Stimulated activated CD8-positive, alpha-beta memory T cell treated with anti-CD3 and anti-CD28 coated beads, Interleukin-15, amount 100 ng/mL, for 1 hour (primary cell): ENCODE data around the gene RNPS1.
"Not testable (repeated sequence)": the region's sequence is repeated elsewhere in the genome, so short reads cannot be mapped to it uniquely, and the experiment has no call there.

Source experiments
- DNase-seq: peaks from one replicate; pipeline ENCODE4 v3.0.0-alpha.2; 2020; ENCODE audit warnings: low read depth

Gene RNPS1

DNA sequence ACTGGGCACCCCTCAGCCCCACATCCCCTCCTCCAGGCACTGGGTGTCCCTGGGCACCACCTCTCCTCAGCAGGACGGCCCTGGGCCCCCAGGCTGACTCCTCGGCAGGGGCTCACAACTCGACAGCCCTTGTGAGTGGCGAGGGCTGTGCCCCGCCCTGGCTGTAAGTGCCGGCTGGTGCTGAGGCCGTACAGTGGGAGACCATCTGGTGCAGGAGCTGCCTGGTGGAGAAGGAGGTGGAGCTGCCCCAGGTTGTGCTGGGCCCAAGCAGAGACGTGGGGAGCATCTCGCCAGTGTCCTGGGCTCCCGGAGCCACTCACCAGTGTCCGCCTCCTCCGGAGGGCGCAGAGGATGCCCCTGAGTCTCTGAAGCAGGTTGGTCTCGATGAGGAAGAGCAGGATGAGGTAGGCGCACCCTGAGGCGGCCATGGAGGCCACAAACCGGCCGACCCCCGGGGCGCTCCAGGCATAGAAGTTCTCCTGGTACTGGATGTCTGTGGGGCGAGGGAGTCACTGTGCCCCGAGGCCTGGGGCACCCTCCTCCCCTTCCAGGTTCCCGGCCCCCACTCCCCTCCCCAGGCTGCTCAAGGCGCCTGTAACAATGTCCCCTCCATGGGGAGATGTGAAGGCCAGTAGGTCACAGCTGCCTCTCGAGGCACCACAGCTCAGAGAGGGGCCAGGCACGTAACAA is 15.1 kb upstream of the RNPS1 start:
- DNase-seq = no peak

DNA sequence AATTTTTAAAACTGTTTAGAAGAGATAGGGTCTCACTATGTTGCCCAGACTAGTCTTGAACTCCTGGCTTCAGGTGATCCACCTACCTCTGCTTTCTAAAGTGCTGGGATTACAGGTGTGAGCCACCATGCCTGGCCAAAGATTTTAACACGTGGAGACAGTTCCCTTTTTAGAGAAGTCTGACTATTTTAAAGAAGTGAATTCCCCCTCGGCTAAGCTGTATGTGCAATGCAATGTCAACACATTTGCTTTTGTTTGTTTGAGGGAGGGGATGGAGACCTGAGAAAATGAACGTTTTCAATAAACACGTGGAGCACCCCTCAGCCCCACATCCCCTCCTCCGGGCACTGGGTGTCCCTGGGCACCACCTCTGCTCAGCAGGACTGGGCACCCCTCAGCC is 14.3 kb upstream of the RNPS1 start:
- no peak for DNase-seq

DNA sequence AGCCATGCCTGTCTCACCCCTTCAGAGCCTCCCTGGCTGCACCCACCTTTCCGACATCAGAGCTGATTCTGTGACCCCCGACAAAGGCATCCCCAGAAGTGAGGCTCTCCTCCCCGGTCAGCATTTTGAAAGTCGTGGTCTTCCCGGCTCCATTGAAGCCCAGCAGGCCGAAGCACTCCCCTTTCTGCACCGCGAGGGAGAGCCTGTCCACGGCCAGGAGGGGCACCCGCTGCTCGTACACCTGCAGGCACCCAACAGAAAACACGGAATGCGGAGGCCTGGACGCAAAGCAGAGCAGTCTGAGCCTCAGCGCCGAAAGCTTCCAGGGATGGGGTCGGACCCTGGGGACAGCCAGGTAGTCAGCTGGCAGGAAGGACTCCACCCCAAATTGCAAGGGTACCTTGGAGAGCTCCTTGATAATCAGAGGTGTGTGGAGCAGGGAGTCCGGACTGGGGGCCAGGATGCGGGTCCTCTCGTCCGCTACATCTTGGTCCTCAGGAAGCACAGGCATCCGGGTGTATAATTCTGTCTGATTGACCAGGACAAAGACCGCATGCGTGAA is 13.1 kb upstream of the RNPS1 start:
- no peak for DNase-seq

DNA sequence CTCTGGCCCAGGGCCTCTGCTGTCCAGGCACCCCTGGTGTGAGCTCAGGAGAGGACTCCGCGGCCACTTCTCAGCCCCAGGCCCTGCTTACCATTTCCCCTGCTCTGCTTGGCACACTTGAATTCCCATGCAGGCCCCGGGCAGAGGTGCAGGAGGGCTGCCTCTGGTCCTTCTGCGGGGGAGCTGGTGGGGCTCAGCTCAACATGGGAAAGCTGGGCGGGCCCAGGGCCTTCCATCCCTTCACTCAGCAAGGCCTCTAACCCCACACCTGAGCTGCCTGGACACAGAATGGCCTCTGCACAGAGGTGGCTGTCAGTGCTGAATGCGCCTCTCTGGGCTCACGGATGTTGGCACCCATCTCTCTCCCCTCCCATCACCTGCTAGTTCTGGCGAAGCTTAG is 12.5 kb upstream of the RNPS1 start:
- DNase-seq = no peak

DNA sequence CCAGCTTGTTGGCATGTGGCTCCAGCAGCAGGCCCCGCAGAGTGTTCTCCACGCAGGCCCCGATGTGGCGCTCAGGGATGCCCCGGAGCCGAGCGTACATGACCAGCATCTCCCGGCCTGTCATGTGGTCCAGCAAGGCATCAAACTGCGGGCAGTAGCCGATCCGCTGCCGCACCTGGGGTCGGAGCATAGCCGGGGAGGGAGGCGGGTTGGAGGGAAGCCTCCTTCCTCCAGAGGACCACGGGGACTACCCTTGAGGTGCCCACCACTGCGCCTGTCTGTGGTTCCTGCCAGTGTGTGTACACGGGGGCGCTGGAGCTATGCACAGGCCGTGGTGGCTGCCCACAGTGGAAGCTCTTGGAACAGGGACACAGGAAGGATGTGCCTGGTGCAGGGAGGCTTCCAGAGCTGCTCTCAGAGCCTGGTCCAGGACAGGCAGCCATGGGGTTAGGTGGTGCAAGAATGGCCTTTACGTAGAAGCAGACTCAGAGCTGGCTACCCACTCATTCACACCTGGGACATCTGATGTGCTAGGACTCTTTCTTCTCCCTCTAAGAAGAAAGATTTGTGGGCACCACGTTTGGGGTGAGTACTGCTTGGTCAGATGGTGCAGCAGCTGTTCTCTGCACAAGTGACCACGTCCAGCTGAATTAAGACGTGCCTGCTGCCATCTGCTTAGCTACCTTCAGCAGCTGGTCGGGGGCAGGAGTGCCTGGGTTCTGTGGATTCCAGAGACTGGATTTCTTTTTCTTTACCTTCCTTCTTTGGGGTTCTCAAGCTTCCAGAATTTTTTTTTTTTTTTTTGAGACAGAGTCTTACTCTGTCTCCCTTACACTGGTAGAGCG is 11.3 kb upstream of the RNPS1 start:
- DNase-seq = no peak

DNA sequence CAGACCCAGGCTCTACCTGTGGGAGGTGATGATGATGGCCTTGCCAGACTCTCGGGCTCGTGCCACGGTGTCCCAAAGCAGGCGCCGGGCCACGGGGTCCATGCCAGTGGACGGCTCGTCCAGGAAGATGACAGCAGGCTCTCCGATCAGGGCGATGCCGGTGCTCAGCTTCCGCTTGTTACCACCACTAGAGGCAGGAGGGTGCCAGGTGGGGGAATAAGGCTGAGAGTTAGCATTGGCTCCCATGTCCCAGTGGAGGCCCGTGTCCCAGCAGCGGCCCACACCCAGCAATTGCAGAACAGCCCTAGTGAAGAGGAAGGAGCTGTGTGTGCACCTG is 10.3 kb upstream of the RNPS1 start:
- DNase-seq = no peak

DNA sequence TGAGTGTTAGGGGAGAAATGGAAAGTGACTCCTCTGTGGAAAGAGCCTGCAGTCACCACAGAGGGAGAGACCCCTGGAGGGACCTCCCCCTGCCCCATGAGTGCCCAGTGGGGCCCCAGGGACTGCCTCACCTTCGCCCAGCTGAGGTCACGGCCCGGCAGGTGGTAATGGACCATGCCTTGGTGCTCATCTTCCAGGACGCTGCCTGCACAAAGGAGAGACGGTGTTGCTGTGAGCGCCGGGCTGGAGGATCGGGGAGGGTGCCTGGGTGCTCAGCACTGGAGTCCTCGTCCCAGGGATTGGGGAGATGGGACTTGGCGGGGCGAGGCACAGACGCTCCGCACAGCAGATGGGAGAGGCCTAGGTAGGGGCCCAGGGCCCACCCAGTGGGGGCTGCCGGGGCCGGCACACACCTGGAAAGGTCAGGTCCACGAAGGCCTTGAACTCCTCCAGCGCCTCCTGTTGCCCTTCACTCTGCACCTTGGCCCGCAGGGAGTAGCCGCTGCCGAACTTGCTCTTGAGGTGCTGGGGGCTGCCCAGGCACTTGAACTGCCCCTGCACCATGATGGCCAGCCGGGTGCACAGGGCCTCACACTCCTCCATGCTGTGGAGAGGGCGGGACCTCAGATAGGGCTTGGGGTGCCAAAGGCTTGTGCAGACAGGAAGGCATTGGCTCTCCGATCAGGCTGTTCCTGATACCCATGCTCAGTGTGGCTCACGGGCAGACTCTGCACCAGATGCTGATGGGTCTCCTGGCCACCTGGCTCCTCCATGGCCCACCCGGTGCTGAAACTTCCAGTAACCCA is 9.7 kb upstream of the RNPS1 start:
- DNase-seq = no peak

DNA sequence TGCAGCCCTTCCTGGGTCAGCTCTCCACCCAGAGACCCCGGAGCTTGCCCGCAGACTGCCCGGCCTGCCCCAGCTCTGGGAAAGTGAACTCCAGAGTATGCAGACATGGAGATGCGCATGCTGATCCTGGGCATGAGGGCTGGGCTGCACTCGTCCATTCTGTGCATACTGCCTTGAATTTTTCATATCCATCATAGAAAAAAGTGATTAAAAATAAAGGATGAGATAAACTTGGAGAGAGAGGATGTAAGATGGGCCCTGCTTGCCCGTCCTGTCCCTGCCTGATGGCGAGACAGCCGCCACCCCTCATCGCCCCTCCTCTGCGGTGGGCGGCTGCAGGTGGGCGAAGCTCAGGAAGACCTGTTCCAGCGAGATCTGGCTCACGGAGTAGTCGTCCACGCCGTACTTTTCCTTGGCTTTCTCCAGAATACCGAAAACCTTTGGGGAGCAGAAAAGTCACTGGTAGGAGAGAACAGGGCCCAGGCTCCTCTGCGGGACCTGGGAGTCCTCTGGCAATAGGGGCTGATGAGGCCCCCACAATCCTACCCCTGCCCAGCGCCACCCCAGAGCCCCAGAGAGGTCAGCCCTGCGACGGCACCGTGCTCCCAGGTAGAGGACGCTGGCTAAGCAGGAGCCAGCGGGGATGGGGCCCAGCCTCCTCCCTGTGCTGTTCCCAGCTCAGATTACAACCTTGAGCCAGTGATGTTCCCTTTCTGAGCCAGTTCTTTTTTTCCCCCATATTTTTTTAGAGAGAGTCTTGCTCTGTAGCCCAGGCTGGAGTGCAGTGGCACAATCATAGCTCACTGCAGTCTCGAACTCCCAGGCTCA is 8.7 kb upstream of the RNPS1 start:
- DNase-seq = no peak

DNA sequence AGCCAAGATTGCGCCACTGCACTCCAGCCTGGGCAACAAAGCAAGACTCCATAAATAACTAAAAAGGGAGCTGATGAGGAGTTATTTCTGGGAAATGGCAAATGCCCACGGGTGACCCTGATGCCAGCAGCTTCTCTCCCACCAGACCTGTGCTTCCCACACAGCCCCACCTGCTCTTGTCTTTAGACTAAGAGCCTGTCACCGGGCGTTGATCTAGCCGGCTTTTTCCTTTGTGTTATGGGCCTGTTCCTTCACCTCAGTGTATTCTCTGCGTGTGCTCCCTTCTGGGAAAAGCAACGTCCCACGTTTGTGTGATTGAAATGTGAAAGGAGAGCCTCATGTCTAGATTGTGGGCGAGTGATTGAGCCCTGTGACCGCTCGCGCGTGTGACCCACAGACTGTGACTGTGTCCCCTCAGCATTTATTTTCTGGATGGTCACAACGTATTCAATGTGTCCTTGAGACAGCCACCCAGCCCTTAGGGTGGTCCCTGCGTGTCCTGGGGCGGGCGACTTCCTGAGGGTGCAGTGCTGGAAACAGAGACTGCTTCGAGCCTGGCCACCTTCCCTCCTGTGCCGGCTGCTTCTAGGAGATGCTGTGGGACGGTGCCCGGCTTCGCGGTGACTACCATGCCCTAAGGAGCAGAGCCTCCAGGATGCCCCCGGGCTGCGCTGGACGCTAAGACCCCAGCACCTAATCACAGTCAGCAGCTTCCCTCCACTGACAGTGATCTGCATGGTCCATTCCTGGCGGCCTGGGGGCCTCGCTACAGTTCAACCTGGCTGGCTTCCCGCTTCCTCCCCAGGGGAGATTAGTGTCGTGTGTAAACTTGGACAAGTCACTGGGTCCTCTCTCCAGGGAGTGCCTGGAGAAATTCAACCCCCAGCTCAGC is 7.8 kb upstream of the RNPS1 start:
- DNase-seq = no peak

DNA sequence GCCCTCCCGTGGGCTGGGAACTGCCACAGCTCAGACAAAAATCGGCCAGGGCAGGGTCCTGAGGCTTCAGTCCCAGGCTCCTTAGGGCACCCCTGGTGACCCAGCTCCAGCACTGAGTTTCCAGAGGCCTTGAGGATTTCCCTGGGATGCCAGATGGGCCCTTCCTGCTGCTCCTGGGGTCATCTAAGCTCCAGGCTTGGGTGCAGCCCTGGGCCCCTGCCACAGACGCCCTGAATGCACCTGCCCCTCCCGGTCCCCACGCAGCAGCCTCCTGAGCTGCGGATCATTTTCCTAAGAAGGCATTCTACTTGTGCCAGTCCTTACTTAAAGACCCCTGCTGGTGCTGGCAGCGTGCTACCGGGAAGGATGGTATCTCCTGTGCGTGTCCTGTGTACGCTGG is 6.0 kb upstream of the RNPS1 start:
- no peak for DNase-seq

DNA sequence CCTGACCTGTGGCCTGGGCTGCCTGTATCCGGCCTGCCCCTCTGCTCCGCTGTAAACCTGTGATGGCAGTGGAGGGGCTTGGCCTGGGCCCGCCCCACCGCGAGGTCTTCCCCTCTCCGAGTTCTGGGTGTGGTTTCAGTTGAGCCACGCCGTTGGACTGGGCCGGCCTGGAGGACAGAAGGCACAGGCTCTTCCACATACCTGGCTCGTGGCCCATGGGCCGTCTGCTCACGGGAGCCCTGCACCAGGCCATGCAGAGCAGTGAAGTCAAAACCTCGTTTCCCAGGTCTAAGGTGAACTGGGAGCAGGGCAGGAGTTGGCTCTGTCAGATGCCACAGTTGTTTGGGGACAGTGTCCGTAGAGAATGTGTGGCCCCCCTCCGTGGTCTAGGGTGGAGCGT is 5.6 kb upstream of the RNPS1 start:
- no peak for DNase-seq

DNA sequence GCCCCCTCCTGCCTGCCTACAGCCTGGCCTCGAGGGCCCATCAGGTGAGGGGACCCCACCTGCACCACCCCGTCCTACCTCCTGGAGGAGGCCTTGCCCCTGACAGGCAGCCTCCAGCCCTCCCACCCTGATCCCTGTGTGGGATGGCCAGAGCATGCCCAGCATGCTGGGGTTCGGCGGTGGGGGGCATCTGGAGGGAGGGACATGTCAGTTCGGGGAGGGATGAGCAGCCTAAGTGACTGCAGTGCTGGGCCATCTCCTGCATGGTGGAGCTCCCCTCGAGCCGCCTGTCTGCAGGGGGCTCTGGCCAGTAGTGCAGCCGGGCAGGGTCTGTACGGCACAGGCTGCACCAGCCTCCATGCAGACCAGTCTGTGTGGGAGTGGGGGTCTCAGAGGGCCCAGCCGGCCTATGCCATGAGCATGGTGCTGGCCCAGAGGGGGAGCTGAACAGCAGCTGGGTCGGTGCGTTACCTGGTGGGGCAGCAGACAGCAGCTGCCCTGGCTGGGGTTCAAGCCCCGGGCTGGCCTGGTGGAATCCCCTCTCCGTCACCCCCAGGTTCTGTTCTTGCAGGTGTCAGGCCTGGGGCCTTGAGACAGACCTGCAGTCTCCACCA is 4.0 kb upstream of the RNPS1 start:
- DNase-seq = no peak

DNA sequence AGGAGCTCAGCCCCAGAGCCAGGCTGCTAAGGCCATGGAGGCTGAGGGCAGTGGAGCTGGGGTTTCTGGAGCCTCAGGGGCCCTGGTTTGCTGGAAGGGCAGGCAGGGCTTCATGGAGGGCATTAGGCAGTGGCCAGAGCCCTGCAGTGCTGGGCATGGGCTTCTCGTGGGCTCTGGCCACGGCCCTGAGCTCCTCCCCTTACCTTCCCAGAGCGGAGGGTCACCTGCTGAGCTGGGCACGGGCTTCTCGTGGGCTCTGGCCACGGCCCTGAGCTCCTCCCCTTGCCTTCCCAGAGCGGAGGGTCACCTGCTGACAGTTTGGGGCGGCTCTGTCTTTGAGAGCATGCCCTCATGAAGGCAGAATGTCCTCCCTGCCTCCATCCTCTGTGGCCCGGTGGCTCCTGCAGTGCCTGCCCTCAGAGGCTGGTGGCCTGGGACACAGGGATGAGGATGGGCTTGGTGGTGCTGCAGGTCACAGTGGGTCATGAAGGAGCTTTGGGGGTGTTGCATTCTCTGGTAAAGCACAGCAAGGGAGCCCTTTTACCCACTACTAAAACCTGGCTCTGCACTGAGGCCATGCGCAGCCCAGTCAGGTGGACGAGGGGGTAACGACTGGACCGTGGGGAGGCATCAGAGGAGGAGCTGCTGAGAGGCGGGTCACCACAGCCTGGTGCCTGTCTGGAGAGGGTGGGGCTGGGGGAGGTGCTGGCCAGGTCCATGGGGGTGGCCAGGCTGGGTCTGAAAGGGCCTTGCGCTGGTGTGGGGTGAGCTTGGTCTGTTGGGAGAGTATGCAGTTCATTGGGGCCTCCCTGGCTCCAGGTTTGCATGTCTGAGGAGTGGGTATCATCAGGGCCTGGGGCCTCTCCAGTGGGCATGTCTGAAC is 2.9 kb upstream of the RNPS1 start:
- no peak for DNase-seq

DNA sequence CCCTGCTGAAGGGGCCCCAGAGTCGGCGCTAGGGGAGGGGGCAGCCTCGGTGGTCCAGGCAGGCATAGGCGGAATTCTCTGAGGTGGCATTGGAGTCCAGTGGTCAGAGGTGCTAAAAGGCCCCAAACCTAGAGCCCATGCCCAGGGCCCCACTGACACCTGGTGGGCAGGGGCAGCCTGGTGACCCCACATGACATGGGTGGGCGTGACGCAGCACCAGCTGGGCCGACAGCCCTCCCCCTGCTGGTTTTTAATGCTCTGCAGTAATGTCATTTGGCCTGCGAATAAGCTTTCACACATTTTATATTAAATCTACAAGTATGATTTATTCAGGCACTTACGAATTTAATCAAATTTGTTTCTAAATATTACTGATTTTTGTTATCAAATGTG is 2.1 kb upstream of the RNPS1 start:
- no peak for DNase-seq

DNA sequence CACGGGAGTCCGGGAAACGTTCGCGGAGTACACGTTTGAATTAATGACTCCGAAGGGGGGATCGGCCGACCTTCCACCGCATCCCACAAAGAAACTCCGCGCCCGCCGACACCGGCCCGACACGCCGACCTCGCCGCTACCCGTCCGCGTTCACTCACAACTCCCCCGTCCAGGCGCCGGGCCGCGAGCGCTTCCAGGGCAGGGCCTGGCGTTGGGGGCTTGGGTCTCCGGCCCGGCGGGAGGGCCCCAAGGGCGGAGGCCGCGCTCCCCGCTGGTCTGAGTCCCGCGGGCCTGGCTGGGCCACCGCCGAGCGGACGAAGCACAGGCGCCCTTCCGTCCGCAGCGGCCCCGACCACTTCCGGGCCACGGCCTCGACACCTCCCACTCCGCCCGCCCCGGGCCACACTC is 417 bp downstream of the RNPS1 start:
- not testable (repeated sequence) for DNase-seq

DNA sequence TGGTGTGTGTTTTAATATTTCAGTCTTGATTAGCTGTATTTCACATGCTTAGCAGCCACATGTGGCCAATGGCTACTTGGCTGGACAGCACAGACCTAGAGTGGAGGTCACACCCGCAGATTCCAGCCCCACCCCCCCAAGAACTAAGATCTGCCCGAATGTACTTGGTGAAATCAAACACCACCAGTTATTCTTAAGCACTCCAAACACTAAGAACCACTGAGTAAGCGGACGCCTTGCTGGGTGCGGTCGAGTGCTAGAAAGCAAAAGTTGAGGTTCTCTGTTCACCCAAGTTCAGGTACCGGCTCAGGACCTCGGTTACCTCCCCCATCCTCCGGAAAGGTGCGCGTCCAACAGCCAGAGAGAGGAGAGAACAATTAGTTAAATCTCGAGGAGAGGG is 1.0 kb downstream of the RNPS1 start:
- DNase-seq = not testable (repeated sequence)

DNA sequence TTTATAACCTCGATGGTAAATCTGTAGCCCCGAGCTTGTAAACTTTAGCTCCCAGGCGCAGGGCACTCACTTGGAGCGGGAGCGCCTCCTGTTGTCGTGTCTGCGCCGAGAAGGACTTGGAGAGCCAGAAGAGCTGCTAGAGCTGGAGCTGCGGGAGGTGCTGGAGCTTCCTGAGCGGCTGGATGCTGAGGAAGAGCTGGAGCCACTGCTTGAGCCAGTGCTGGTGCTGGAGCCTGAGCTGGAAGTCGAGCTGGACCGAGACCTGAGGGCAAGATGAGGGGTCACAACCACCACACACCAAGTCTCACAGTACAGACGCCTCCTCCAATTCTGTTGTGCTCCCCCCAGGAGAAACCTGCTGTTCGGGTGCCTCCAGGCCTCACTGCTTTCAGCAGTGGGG is 4.9 kb downstream of the RNPS1 start:
- DNase-seq = not testable (repeated sequence)

DNA sequence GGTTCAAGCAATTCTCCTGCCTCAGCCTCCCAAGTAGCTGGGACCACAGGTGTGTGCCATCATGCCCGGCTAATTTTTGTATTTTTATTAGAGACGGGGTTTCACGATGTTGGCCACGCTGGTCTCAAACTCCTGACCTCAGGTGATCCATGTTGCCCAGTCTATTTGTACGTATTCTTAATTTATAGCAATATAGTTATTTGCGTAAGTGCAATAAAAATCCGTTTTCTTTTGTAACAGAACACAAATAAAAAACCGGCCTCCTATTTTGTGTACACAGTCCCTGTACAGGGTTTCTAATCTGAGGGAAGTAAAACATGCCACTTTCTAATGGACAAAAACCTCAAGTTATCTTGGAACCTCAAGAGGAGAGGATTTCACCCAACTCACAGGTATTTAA is 7.7 kb downstream of the RNPS1 start:
- DNase-seq = no peak

DNA sequence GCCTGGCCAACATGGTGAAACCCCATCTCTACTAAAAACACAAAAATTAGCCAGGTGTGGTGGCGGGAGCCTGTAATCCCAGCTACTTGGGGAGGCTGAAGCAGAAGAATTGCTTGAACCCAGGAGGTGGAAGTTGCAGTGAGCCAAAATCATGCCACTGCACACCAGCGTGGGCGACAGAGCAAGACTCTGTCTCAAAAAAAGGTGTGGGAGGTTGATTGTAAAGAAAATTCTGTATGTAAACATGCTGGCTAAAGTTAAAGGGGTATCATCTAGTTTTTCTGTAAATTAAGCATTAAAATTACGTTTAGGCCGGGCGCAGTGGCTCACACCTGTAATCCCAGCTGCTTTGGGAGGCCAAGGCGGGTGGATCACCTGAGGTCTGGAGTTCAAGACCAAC is 9.4 kb downstream of the RNPS1 start:
- not testable (repeated sequence) for DNase-seq
